Peyer's patch (tissue), 4 donors: ENCODE results near the gene TRAF6. TPM values are rescaled to one million over a fixed set of nuclear protein-coding genes. Genes with fewer than 3 reads are reported as not detected.

Experiments
- DNase-seq, 3 donors: peaks; one replicate each; pipeline ENCODE4 v3.0.0-alpha.2; 2017 to 2019
- H3K27ac ChIP-seq, 4 donors: fragments of 200-600 bp; sonication (generic); one replicate each; pipeline ENCODE4 v1.5.1; 2016 to 2019
- H3K27me3 ChIP-seq, 2 donors: fragments of 200-600 bp; sonication (generic); one replicate each; pipeline ENCODE4 v1.5.1; 2019
- H3K36me3 ChIP-seq, 3 donors: fragments of 200-600 bp; sonication (generic); one replicate each; pipeline ENCODE4 v1.5.1; 2016 to 2019
- H3K4me1 ChIP-seq, 4 donors: fragments of 200-600 bp; sonication (generic); one replicate each; pipeline ENCODE4 v1.5.1; 2016 to 2019
- H3K4me3 ChIP-seq, 4 donors: fragments of 200-600 bp; sonication (generic); 1 replicate in 3 of 4; 2 replicates in 1 of 4; pipeline ENCODE4 v1.5.1; 2016 to 2019; ENCODE audit warnings: mild to moderate bottlenecking in 1 of 4
- H3K9me3 ChIP-seq, 4 donors: fragments of 200-600 bp; sonication (generic); one replicate each; pipeline ENCODE4 v1.5.1; 2016 to 2019; ENCODE audit warnings: mild to moderate bottlenecking in 1 of 4
- CTCF ChIP-seq, 6 experiments: fragments of 450-650 bp in 4 of 6; fragments of 200-600 bp in 2 of 6; sonication (generic) in 1 of 6; IDR thresholded peaks; one replicate each; pipeline ENCODE4 v1.5.1; 2017 to 2019; ENCODE audit warnings: antibody characterized with exemption in 6 of 6, mild to moderate bottlenecking in 3 of 6, moderate library complexity in 1 of 6
- POLR2A ChIP-seq, 2 donors: fragments of 450-650 bp; IDR thresholded peaks; one replicate each; pipeline ENCODE4 v1.5.1; 2017; ENCODE audit warnings: antibody characterized with exemption in 2 of 2, mild to moderate bottlenecking in 2 of 2, moderate library complexity in 2 of 2
- total RNA-seq, 4 donors: library from RNA; depleted of rRNA; stranded (reverse); fragments of >200 nt; gene quantifications; one replicate each; pipeline ENCODE4 v1.1.0, GENCODE V29; 2016

TRAF6 gene
- total RNA-seq, 4 donors from 2014 or later, result 6.6 to 25.1 (median 18.4) TPM

DNA sequence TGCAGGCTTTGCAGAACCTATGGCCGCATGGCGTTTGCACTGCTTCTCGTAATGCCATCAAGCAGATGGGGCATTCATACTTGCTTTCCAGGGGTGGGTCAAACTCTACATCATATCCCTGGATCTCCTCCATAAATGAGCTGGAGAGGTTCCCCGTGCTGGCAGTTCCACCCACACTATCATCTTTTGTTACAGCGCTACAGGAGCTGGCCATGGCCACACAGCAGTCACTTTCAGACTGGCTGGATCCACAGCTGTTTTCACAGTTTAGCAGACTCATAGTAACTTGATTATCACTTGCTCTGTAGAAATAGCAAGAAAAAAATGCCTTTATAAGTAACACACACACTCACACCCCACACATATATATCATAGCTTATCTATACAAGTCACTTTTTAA, 8.8 kb downstream of the TRAF6 start:
- DNase-seq, result no peak
- no peak overlapping the region for H3K4me3 ChIP-seq
- H3K27me3 ChIP-seq, result no peaks in the 10 kb centered on the region
- H3K4me1 ChIP-seq, result peaks cover 0 to 33% (median 0%) of the 10 kb centered on the region in 4 donors
- peaks cover 0 to 46% (median 0%) of the 10 kb centered on the region in 3 donors for H3K36me3 ChIP-seq
- H3K9me3 ChIP-seq, result no peaks in the 10 kb centered on the region
- TF ChIP-seq CTCF (IDR thresholded peaks at IDR 0.05) (no peak), POLR2A (IDR thresholded peaks at IDR 0.05) (no peak)
- peak overlapping the region in 3 of 4 donors; percentile 3 to 63 (median 57) for H3K27ac ChIP-seq

GRCh38 chr11:36500315-36500721, 9.8 kb downstream of the TRAF6 start:
- TF ChIP-seq POLR2A (IDR thresholded peaks at IDR 0.05) (no peak), CTCF (IDR thresholded peaks at IDR 0.05) (no peak)
- Histone ChIP-seq H3K9me3 (no peaks in the 10 kb centered on the region), H3K4me1 (peaks cover 0 to 30% (median 0%) of the 10 kb centered on the region in 4 donors), H3K36me3 (peaks cover 0 to 55% (median 0%) of the 10 kb centered on the region in 3 donors), H3K27ac (peak overlapping the region in 3 of 4 donors; percentile 4 to 63 (median 57)), H3K27me3 (no peaks in the 10 kb centered on the region), H3K4me3 (no peak overlapping the region)
- no peak for DNase-seq

DNA sequence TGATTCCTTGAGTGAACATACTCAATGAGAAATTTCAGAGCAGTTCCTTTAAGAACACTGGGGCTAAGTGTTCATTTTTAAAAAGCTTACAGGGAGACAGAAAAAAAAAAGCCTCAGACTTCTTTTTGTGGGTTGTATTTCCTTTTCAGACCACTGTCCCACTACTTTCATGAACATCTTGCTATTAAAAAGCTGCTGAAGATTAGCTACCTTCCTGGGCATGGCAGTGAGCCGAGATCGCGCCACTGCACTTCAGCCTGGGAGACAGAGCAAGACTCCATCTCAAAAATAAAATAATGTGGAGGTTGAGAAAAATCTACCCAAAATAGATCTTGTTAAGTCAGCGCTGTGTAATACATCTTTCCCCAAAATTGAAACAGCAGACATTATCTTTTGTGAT, 10.8 kb downstream of the TRAF6 start:
- no peak for DNase-seq
- H3K9me3 ChIP-seq, result no peaks in the 10 kb centered on the region
- peaks cover 0 to 65% (median 0%) of the 10 kb centered on the region in 3 donors for H3K36me3 ChIP-seq
- no peak overlapping the region for H3K4me3 ChIP-seq
- H3K27me3 ChIP-seq, result no peaks in the 10 kb centered on the region
- no peak overlapping the region for H3K27ac ChIP-seq
- peaks cover 0 to 30% (median 0%) of the 10 kb centered on the region in 4 donors for H3K4me1 ChIP-seq
- no peak for TF ChIP-seq CTCF (IDR thresholded peaks at IDR 0.05)
- no peak for TF ChIP-seq POLR2A (IDR thresholded peaks at IDR 0.05)

DNA sequence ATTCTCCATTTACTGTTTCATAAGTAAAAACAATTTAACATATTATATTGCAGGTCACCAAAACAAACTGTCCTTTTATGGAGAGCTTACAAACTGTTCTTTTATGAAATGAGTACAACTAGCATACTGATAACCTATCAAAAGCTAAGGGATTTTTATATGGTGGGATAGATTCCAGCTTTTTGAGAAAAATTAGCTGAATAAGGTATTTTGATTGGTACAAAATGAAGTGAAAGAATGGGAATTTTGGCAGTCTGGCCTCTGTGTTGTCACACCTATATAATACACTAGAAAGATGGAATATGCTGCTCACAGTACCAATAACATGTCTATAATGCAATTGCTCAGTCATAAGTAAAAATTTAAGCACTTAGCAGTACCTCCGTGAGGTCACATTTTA, 11.4 kb downstream of the TRAF6 start:
- H3K4me1 ChIP-seq, result peaks cover 0 to 30% (median 0%) of the 10 kb centered on the region in 4 donors
- H3K9me3 ChIP-seq, result no peaks in the 10 kb centered on the region
- no peak overlapping the region for H3K27ac ChIP-seq
- TF ChIP-seq CTCF (IDR thresholded peaks at IDR 0.05) (no peak), POLR2A (IDR thresholded peaks at IDR 0.05) (no peak)
- no peak overlapping the region for H3K4me3 ChIP-seq
- DNase-seq, result no peak
- H3K27me3 ChIP-seq, result no peaks in the 10 kb centered on the region
- peaks cover 0 to 71% (median 0%) of the 10 kb centered on the region in 3 donors for H3K36me3 ChIP-seq

- Histone ChIP-seq H3K27me3 (no peaks in the 10 kb centered on the region), H3K9me3 (no peaks in the 10 kb centered on the region), H3K4me1 (no peaks in the 10 kb centered on the region), H3K36me3 (peaks cover 0 to 96% (median 0%) of the 10 kb centered on the region in 3 donors), H3K27ac (no peak overlapping the region), H3K4me3 (no peak overlapping the region)
- TF ChIP-seq CTCF (IDR thresholded peaks at IDR 0.05) (no peak), POLR2A (IDR thresholded peaks at IDR 0.05) (no peak)
- DNase-seq, result no peak
Observed at GRCh38 chr11:36493332-36493731, 16.7 kb downstream of the TRAF6 start.
